DMS153 treated with DMSO at 0.1 percent for 48 hours (cell line): ENCODE data around the gene SH3BP5L.

ENCODE experiments used
- DNase-seq: peaks from one replicate; lab custom pipeline; 2025; ENCODE audit not compliant: unreplicated experiment; lab: John Stamatoyannopoulos, UW

SH3BP5L gene

GRCh38 chr1:248825909-248826760, at the start of gene SH3BP5L:
SH3BP5L (minus strand) TSS chr1:248825915; CDS start chr1:248824935, 980 bp downstream.
- DNase-seq = peak; percentile 98

- peak; percentile 99 for DNase-seq
Measured at GRCh38 chr1:248873993-248874533, 48.3 kb upstream of the SH3BP5L start.

GRCh38 chr1:248873409-248873992, 47.8 kb upstream of the SH3BP5L start:
- peak; percentile 99 for DNase-seq

DNA sequence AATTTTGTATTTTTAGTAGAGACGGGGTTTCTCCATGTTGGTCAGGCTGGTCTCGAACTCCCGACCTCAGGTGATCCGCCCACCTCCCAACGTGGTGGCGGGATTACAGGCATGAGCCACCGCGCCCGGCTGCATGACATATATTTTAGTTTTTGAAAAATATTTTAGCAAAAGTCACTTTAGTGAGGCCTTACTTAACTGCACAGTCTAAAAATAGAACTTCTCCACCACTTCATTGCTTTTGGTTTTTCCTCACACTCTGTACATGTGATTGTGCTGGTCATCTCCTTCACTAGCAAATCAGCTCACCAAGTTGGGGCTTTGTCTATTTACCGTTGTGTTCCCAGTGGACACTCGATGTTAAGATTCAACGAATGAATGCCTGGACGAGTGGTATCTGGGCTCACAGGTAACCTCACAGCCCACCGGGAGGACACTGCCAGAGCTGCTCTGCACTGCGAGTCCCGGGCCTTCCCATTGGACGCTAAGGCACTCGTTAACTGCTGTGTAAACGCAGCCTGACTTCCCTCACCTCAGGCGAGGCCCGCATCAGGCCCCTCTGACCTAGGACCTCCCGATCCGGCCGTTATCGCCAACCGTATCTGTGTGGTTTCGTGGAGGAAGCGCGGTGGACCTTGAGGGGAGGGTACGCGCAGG, 47.2 kb upstream of the SH3BP5L start:
- DNase-seq = peak; percentile 91

DNA sequence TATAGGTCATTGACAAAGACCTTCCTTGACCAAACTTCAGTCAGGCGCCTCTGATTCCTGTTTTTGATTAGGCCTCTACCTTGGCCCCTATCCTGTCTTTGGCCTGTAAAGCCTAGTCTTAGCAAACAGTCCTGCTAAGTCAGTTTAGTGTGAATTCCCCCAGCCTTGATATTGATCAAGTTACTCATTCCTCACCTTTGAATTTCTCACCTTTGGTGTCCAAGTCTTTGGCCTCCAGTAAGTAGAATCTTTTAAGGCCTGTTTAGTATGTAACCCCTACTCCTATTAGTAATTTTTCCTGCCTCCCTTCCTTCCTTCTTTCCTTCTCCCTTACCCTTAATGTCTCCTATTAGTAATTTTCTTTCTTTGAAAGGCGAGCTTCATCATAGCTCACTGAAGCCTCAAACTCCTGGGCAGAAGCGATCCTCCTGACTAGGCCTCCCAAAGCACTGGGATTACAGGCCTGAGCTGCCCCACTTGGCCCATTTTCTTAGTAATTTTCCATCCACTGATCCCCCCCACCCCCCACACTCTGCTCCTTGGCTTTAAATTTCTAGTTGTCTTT, 46.2 kb upstream of the SH3BP5L start:
- no peak for DNase-seq

DNA sequence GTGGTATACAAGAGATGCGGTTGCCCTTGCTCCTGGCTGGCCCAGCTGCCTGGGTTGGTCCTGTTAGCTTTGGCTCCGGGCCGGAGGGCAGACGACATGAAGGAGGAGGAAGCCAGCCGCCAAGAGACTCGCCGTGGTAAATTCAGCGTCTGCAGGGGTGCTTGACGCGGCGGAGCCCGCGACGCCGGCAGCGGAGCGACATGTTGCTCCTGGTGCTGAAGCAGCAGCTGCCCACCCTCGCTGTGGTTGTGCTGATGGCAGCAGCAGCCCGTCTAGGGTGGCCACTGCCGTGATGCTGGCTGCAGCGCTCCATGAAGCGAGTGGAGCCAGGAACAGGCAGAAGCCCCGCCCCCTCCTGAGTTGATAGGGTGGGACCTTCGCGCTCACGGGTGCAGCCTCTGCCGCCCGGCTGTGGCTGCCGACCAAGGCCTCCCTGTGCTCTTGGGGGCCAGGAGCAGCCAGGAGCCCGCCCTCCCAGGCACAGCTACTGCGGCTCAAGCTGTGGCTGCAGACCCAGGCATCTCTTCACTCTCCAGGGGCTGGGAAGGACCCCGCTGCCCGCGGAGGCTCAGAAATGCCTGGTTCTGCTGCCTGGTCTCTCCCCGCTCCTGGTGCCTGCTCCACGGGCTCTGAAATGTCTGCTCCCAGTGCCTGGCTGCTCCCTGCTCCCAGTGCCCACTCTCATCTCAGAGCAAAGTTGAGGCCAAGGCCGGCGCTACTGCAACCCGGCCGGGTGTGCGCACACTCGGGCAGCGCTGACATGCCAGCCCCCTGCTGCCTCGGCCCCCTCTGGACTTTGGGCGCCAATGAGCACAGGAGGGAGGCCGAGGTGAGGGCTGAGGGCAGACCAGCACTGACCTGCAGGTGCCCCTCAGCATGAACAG, 37.5 kb upstream of the SH3BP5L start:
- peak; percentile 92 for DNase-seq

DNA sequence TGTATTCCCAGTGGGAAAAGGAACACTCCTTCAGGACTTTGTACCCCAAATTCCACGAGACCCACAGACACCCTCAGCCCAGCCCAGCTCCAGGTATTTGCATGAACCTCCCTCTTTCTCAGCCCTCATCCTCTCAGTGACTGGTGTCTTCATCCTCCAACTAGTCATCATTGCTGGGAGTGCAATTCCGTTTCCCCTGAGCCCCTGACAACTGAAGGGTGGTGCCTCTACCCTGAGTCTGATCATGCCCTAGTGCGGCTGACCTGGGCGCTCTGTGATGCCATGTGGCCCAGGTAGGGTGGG, 36.9 kb upstream of the SH3BP5L start:
- no peak for DNase-seq

- DNase-seq = no peak
Measured at GRCh38 chr1:248861616-248862015, 35.9 kb upstream of the SH3BP5L start.

DNA sequence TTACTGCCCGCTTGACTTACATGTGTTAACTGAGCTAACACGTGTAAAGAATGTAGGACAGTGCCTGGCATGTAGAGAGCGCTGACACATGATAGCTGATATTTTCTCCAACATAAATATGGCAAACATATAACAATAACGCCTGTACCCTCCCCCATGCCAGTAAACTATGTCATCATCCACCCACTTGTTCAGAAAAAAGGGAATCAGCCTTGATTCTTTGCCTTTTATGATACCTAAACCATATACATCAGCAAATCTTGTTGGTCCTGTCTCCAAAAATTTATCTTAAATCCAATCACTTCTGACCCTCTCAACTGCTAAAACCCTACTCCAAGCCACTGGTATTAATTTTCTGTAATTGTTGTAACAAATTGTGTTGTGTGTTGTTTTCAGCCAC, 34.3 kb upstream of the SH3BP5L start:
- DNase-seq = no peak

DNA sequence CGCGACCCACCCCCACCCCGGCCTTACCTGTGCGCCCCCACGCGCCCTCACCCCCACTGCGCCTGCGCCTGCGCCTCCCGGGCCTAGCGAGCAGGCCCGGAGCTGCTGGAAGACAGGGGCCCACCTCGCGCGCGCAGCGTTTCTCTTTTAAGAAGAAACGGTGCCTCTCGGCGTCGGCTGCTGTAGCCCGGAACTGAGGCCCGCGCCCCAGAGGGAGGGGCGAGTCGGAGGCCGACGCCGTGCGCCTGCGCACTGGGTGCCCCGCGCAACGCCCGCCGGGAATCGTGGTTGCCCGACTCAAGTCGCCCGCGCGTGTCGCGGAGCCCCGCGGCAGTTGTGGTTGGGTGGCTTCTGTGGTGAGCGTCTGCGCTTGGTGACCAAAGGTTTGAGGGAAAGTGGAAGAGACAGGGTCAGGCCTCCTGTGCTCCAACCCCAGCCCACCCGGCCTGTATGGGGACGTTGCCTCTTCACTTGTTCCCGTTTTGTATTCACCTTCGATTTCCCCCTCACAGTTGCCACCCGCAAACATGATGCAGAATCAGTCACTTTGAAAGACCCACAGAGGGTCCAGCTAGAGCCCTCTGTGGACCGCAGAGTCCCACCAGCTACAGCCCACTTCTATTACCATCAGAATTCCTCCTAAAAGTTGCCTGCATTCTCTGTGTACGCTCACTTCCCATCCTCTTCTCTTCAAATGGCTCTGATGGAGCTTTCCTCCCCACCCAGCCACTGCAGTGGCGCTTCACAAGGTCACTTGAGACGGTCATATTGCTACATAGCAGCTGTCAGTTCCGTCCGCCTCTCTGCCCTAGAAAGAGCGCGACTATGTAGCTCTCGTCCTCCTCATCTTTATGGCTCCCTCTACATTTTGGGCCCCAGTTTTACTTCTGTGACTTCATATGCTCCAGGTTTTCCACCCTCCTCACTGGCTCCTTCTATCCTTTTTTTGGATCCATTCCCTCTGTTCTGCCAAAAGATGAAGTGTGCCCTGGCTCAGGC, 33.5 kb upstream of the SH3BP5L start, which contains the start of gene ZNF692:
TSS of gene ZNF692 (minus strand) at position 195 of the 999 bp plus-strand sequence. CDS start 776 bp downstream, outside the sequence.
- peak; percentile 98 for DNase-seq

- DNase-seq = peak; percentile 62
Measured at GRCh38 chr1:248858096-248858890, 32.6 kb upstream of the SH3BP5L start.

GRCh38 chr1:248857749-248858095, 32.0 kb upstream of the SH3BP5L start:
- no peak for DNase-seq

GRCh38 chr1:248857201-248857600, 31.5 kb upstream of the SH3BP5L start:
- no peak for DNase-seq

GRCh38 chr1:248856176-248856575, 30.5 kb upstream of the SH3BP5L start:
- DNase-seq = no peak

- no peak for DNase-seq
Measured at GRCh38 chr1:248855580-248855979, 29.9 kb upstream of the SH3BP5L start.

GRCh38 chr1:248853663-248854375, 28.1 kb upstream of the SH3BP5L start:
- DNase-seq = no peak

DNA sequence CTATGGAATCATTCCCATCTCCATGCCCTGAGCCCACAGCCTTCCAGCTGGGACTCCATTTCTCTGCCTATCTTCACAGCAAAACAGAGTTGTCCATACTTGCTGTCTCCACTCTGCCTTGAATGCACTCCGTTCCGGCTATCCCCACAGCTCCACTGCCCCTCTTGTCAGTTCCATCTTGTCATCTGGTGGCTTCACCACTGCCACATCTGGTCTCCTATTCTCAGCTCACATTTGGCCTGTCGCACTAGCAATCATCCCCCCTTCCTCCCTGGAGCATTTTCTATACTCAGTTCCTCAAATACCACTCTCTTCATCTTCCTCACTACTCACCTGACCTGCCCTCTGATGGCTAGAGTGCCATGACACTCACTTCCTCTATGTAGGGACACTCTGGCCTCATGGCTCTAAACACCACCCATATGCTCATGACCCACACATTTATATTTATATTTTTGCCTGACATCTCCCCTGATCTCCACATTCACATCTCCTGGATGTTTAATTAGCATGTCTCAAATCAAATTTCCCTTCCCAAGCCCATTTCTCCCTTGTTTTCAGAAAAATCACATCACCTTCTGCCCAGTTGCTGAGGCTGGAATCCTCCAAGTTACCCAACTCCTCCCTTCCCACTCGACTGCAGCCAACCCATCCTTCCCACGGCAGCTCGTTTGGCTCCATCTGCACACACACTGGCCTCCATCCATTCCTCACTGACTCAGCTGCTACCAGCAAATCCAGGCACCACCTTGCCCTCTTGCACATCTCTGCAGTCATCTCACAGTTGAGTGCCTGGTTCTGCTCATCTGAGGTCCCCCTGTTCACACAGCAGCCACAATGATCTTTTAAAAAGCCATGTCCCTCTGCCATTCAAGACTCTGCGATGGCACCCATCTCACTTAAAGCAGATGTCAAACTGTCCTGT, 27.0 kb upstream of the SH3BP5L start:
- DNase-seq = no peak
